SK-N-MC (cell line): ENCODE results near the gene SLC8A2.

Experiments
- EZH2 ChIP-seq: fragments of 200-600 bp; sonication (generic); IDR thresholded peaks from one replicate; pipeline ENCODE4 v1.6.1; 2017; ENCODE audit warnings: antibody characterized with exemption
- FOXP2 ChIP-seq: optimal IDR thresholded peaks from 2 replicates; pipeline ENCODE3; 2011; ENCODE audit warnings: mild to moderate bottlenecking, moderate library complexity; ENCODE audit not compliant: insufficient read depth; ENCODE audit errors: extremely low read length, control extremely low read depth

- no peak for TF ChIP-seq FOXP2
- no peak for TF ChIP-seq EZH2
Observed at GRCh38 chr19:47417746-47418691, 53.7 kb downstream of the SLC8A2 start.
